Measurements from ENCODE around the gene BDKRB2. TPM values are rescaled to one million over a fixed set of nuclear protein-coding genes. Genes with fewer than 3 reads are reported as not detected.

Gene BDKRB2
- total and polyA plus RNA-seq, 2 experiments from 2014 or later: 0.14 to 0.21 TPM

GRCh38 chr14:96263347-96264199 is 58.9 kb downstream of the BDKRB2 start:
- no peaks in the 10 kb centered on the region; the same call in 2 of the 3 replicates for H3K36me3 Mint-ChIP-seq (ENCODE audit: low read depth)
- no peaks in the 10 kb centered on the region for H3K27me3 ChIP-seq (ENCODE audit: insufficient read depth)
- no peak overlapping the region for H2AFZ ChIP-seq
- no peak overlapping the region for H3K27ac ChIP-seq (ENCODE audit: low read depth)
- no peaks in the 10 kb centered on the region for H3K36me3 ChIP-seq (ENCODE audit: insufficient read depth)
- no peaks in the 10 kb centered on the region for H3K4me1 ChIP-seq (ENCODE audit: insufficient read depth)
- no peaks in the 10 kb centered on the region for H3K4me1 Mint-ChIP-seq
- H3K4me3 Mint-ChIP-seq: no peak overlapping the region
- no peaks in the 10 kb centered on the region; the same call in 1 of the 3 replicates for H3K9me3 Mint-ChIP-seq
- DNase-seq (ENCODE audit: low spot score): no peak
- peaks cover 3% of the 10 kb centered on the region; the same call in 1 of the 2 replicates for H3K9me2 ChIP-seq (ENCODE audit: insufficient read depth)
- no peak overlapping the region for H3K4me3 ChIP-seq
- TF ChIP-seq CTCF (conservative IDR thresholded peaks at IDR 0.05; ENCODE audit: low read depth in 2 of 2) (peak in 1 of 2 experiments; percentile 26; a peak in 2 of 4 replicates), ETS1 (IDR thresholded peaks at IDR 0.05) (no peak), NANOG (IDR thresholded peaks at IDR 0.05; ENCODE audit: borderline replicate concordance) (no peak)
- no peak overlapping the region for H3K27ac Mint-ChIP-seq
- H3K4me2 ChIP-seq: no peak overlapping the region
- H4K20me1 ChIP-seq (replicated peaks; ENCODE audit: insufficient read depth): no peaks in the 10 kb centered on the region
- H3F3A ChIP-seq (replicated peaks; ENCODE audit: low read depth): no peaks in the 10 kb centered on the region
- no peaks in the 10 kb centered on the region for H3K79me2 ChIP-seq (replicated peaks; ENCODE audit: insufficient read depth)
- peaks cover 10% of the 10 kb centered on the region for H3K27me3 Mint-ChIP-seq (ENCODE audit: insufficient read depth, low read depth, poor library complexity)
- ATAC-seq: peak; percentile 38; the same call in 1 of the 3 replicates

GRCh38 chr14:96264200-96264553 is 59.5 kb downstream of the BDKRB2 start:
- Mint-ChIP-seq H3K4me1 (no peaks in the 10 kb centered on the region), H3K9me3 (no peaks in the 10 kb centered on the region; the same call in 1 of the 3 replicates), H3K27me3 (ENCODE audit: insufficient read depth, low read depth, poor library complexity) (peaks cover 10% of the 10 kb centered on the region), H3K27ac (no peak overlapping the region), H3K36me3 (ENCODE audit: low read depth) (no peaks in the 10 kb centered on the region; the same call in 2 of the 3 replicates), H3K4me3 (no peak overlapping the region)
- DNase-seq (ENCODE audit: low spot score) (no peak), ATAC-seq (no peak)
- H3K36me3 ChIP-seq (ENCODE audit: insufficient read depth): no peaks in the 10 kb centered on the region
- peaks cover 3% of the 10 kb centered on the region; the same call in 1 of the 2 replicates for H3K9me2 ChIP-seq (ENCODE audit: insufficient read depth)
- H4K20me1 ChIP-seq (replicated peaks; ENCODE audit: insufficient read depth): no peaks in the 10 kb centered on the region
- H3K27me3 ChIP-seq (ENCODE audit: insufficient read depth): no peaks in the 10 kb centered on the region
- no peaks in the 10 kb centered on the region for H3K4me1 ChIP-seq (ENCODE audit: insufficient read depth)
- no peak overlapping the region for H2AFZ ChIP-seq
- H3K4me3 ChIP-seq: no peak overlapping the region
- no peaks in the 10 kb centered on the region for H3K79me2 ChIP-seq (replicated peaks; ENCODE audit: insufficient read depth)
- H3K27ac ChIP-seq (ENCODE audit: low read depth): no peak overlapping the region
- H3F3A ChIP-seq (replicated peaks; ENCODE audit: low read depth): no peaks in the 10 kb centered on the region
- no peak overlapping the region for H3K4me2 ChIP-seq
- no peak for TF ChIP-seq EZH2phosphoT487 (IDR thresholded peaks at IDR 0.05; ENCODE audit: unreplicated experiment)
- TF ChIP-seq NANOG (IDR thresholded peaks at IDR 0.05; ENCODE audit: borderline replicate concordance): no peak
- TF ChIP-seq ZNF331 (CRISPR knock-in tag; IDR thresholded peaks at IDR 0.05; ENCODE audit: low read depth): no peak
- TF ChIP-seq ETS1 (IDR thresholded peaks at IDR 0.05): no peak
- TF ChIP-seq STAT1 (IDR thresholded peaks at IDR 0.05; ENCODE audit: unreplicated experiment): no peak
- TF ChIP-seq EZH2 (IDR thresholded peaks at IDR 0.05; ENCODE audit: low read depth, unreplicated experiment): no peak
- TF ChIP-seq ZNF114 (CRISPR knock-in tag; IDR thresholded peaks at IDR 0.05): no peak
- no peak for TF ChIP-seq ZNF462 (CRISPR knock-in tag; IDR thresholded peaks at IDR 0.05)

Measured in GM23338 (cell line).